Neuronal stem cell (in vitro differentiated cells): ENCODE data around the gene OMG.

Experiments used
- DNase-seq: peaks from one replicate; pipeline ENCODE4 v3.0.0-alpha.2; 2013; ENCODE audit warnings: low spot score
- H2AFZ ChIP-seq: one replicate; pipeline ENCODE4 v1.6.1; 2013; ENCODE audit warnings: mild to moderate bottlenecking, low read length, inconsistent platforms
- H2AK5ac ChIP-seq: 2 replicates; pipeline ENCODE4 v1.6.1; 2013; ENCODE audit warnings: low read depth, mild to moderate bottlenecking, inconsistent platforms, low read length, moderate library complexity, mixed read lengths
- H2BK120ac ChIP-seq: 2 replicates; pipeline ENCODE4 v1.6.1; 2013; ENCODE audit warnings: low read depth, mild to moderate bottlenecking, inconsistent platforms, low read length, moderate library complexity, mixed read lengths
- H2BK12ac ChIP-seq: one replicate; pipeline ENCODE4 v1.6.1; 2013; ENCODE audit warnings: low read length, inconsistent platforms
- H2BK15ac ChIP-seq: 2 replicates; pipeline ENCODE4 v1.6.1; 2013; ENCODE audit warnings: mild to moderate bottlenecking, low read length, inconsistent platforms, mixed read lengths
- H2BK5ac ChIP-seq: one replicate; pipeline ENCODE4 v1.6.1; 2013; ENCODE audit warnings: inconsistent platforms, mild to moderate bottlenecking, low read length, moderate library complexity
- H3K14ac ChIP-seq: one replicate; pipeline ENCODE4 v1.6.1; 2013; ENCODE audit warnings: low read length, inconsistent platforms
- H3K18ac ChIP-seq: 2 replicates; pipeline ENCODE4 v1.6.1; 2013; ENCODE audit warnings: low read length, inconsistent platforms
- H3K23ac ChIP-seq: 2 replicates; pipeline ENCODE4 v1.6.1; 2013; ENCODE audit warnings: low read depth, mild to moderate bottlenecking, mixed read lengths, low read length, inconsistent platforms; ENCODE audit not compliant: poor library complexity
- H3K27ac ChIP-seq: replicated peaks from 3 replicates; pipeline ENCODE4 v1.5.1; 2013; ENCODE audit warnings: low read length, inconsistent platforms
- H3K27me3 ChIP-seq, 3 experiments: 2 replicates each; pipeline ENCODE4 v1.6.1; 2013; ENCODE audit warnings: low read length in 3 of 3, mild to moderate bottlenecking in 2 of 3, inconsistent platforms in 1 of 3, low read depth in 1 of 3, mixed read lengths in 1 of 3, moderate library complexity in 1 of 3; ENCODE audit not compliant: control insufficient read depth in 3 of 3, insufficient read depth in 3 of 3
- H3K36me3 ChIP-seq, 2 donors: replicated peaks in 1 of 2; 2 replicates each; pipeline ENCODE4 v1.6.1; 2013; ENCODE audit warnings: low read length in 2 of 2; ENCODE audit not compliant: control insufficient read depth in 2 of 2, insufficient read depth in 2 of 2
- H3K4ac ChIP-seq: 2 replicates; pipeline ENCODE4 v1.6.1; 2013; ENCODE audit warnings: inconsistent platforms, mild to moderate bottlenecking, low read length, moderate library complexity
- H3K4me1 ChIP-seq, 2 donors: 1 replicate in 1 of 2; 2 replicates in 1 of 2; pipeline ENCODE4 v1.6.1; 2013; ENCODE audit warnings: low read length in 2 of 2, low read depth in 1 of 2; ENCODE audit not compliant: control insufficient read depth in 2 of 2, insufficient read depth in 1 of 2
- H3K4me2 ChIP-seq: one replicate; pipeline ENCODE4 v1.6.1; 2013; ENCODE audit warnings: mild to moderate bottlenecking, low read length, inconsistent platforms; ENCODE audit not compliant: insufficient read depth, poor library complexity, severe bottlenecking
- H3K4me3 ChIP-seq, 2 donors: 2 replicates each; pipeline ENCODE4 v1.5.1; 2013; ENCODE audit warnings: low read length in 2 of 2, mild to moderate bottlenecking in 2 of 2, inconsistent platforms in 1 of 2, moderate library complexity in 1 of 2
- H3K79me1 ChIP-seq: one replicate; pipeline ENCODE4 v1.6.1; 2013; ENCODE audit warnings: low read depth, mild to moderate bottlenecking, inconsistent platforms, low read length, moderate library complexity
- H3K9ac ChIP-seq: one replicate; pipeline ENCODE4 v1.6.1; 2013; ENCODE audit warnings: mild to moderate bottlenecking, low read depth, low read length, inconsistent platforms; ENCODE audit not compliant: poor library complexity
- H3K9me3 ChIP-seq, 2 donors: replicated peaks in 1 of 2; 2 replicates each; pipeline versions ENCODE3 to v1.6.1; 2013; ENCODE audit warnings: low read length in 2 of 2, mild to moderate bottlenecking in 2 of 2, inconsistent platforms in 1 of 2, low read depth in 1 of 2, mixed read lengths in 1 of 2, moderate library complexity in 1 of 2; ENCODE audit not compliant: control insufficient read depth in 2 of 2, insufficient read depth in 1 of 2
- H4K8ac ChIP-seq: one replicate; pipeline ENCODE4 v1.6.1; 2013; ENCODE audit warnings: low read depth, mild to moderate bottlenecking, inconsistent platforms, low read length, moderate library complexity
- H4K91ac ChIP-seq: one replicate; pipeline ENCODE4 v1.6.1; 2013; ENCODE audit warnings: low read length, low read depth, mild to moderate bottlenecking, inconsistent platforms; ENCODE audit not compliant: poor library complexity
- WGBS, 2 donors: extraction: QIAGEN DNeasy Blood & Tissue Kit; methylation state at CpG; one replicate each; pipeline ENCODE4 v1.1.7; 2013; ENCODE audit warnings: missing lambda C conversion rate in 2 of 2, mixed read lengths in 1 of 2; ENCODE audit not compliant: insufficient read length in 2 of 2, insufficient replicate concordance in 1 of 2; ENCODE audit errors: extremely low coverage in 2 of 2; 5-methylcytosine and 5-hydroxymethylcytosine counted together

OMG gene

GRCh38 chr17:31295489-31295871 is 1.6 kb downstream of the OMG start:
- Histone ChIP-seq H3K4me3 (no peak overlapping the region), H2BK15ac (no peak overlapping the region), H4K8ac (no peak overlapping the region), H3K9ac (no peak overlapping the region), H2AK5ac (no peak overlapping the region), H2BK12ac (no peak overlapping the region), H3K4me1 (peaks cover 0 to 2% of the 10 kb centered on the region in 2 donors), H2AFZ (no peak overlapping the region), H3K27me3 (no peaks in the 10 kb centered on the region), H2BK120ac (no peak overlapping the region), H3K14ac (no peak overlapping the region), H3K27ac (no peak overlapping the region), H3K4me2 (no peak overlapping the region), H3K36me3 (peaks cover 3 to 13% of the 10 kb centered on the region in 2 donors), H3K4ac (no peak overlapping the region), H4K91ac (no peak overlapping the region), H3K9me3 (no peaks in the 10 kb centered on the region), H3K23ac (no peak overlapping the region), H3K79me1 (no peaks in the 10 kb centered on the region), H3K18ac (no peak overlapping the region), H2BK5ac (no peak overlapping the region)
- no peak for DNase-seq
- no CpG with 5 or more reads among the region's 1 CpG for WGBS, 2 donors

- H3K9me3 ChIP-seq: no peaks in the 10 kb centered on the region
- H2BK120ac ChIP-seq: no peak overlapping the region
- H4K91ac ChIP-seq: no peak overlapping the region
- no peak overlapping the region for H3K23ac ChIP-seq
- H3K36me3 ChIP-seq: peaks cover 3 to 13% of the 10 kb centered on the region in 2 donors
- no peak overlapping the region for H4K8ac ChIP-seq
- H3K4me1 ChIP-seq: peaks cover 0 to 2% of the 10 kb centered on the region in 2 donors
- H3K27ac ChIP-seq: no peak overlapping the region
- no peak overlapping the region for H3K18ac ChIP-seq
- H2BK12ac ChIP-seq: no peak overlapping the region
- H3K9ac ChIP-seq: no peak overlapping the region
- no CpG with 5 or more reads among the region's 3 CpGs for WGBS, 2 donors
- no peak overlapping the region for H3K4me3 ChIP-seq
- H2AFZ ChIP-seq: no peak overlapping the region
- H3K14ac ChIP-seq: no peak overlapping the region
- no peaks in the 10 kb centered on the region for H3K27me3 ChIP-seq
- H3K4me2 ChIP-seq: no peak overlapping the region
- no peaks in the 10 kb centered on the region for H3K79me1 ChIP-seq
- H2BK5ac ChIP-seq: no peak overlapping the region
- no peak overlapping the region for H2AK5ac ChIP-seq
- no peak for DNase-seq
- no peak overlapping the region for H3K4ac ChIP-seq
- no peak overlapping the region for H2BK15ac ChIP-seq
Measured at GRCh38 chr17:31294820-31295488, 2.1 kb downstream of the OMG start.

- no peak overlapping the region for H2BK5ac ChIP-seq
- H2AK5ac ChIP-seq: no peak overlapping the region
- H3K4ac ChIP-seq: no peak overlapping the region
- no peak overlapping the region for H3K4me3 ChIP-seq
- peaks cover 0 to 2% of the 10 kb centered on the region in 2 donors for H3K4me1 ChIP-seq
- no peaks in the 10 kb centered on the region for H3K27me3 ChIP-seq
- H4K91ac ChIP-seq: no peak overlapping the region
- H3K27ac ChIP-seq: no peak overlapping the region
- H3K79me1 ChIP-seq: no peaks in the 10 kb centered on the region
- no peak overlapping the region for H2BK15ac ChIP-seq
- no peak overlapping the region for H3K23ac ChIP-seq
- H3K18ac ChIP-seq: no peak overlapping the region
- no peak overlapping the region for H3K9ac ChIP-seq
- no peak overlapping the region for H3K4me2 ChIP-seq
- no peaks in the 10 kb centered on the region for H3K9me3 ChIP-seq
- no peak for DNase-seq
- H2BK120ac ChIP-seq: no peak overlapping the region
- H3K14ac ChIP-seq: no peak overlapping the region
- WGBS, 2 donors: 100% methylated on average over 1 of the region's 3 CpGs; no CpG with 5 or more reads in 1 of the 2 donors
- H2BK12ac ChIP-seq: no peak overlapping the region
- no peak overlapping the region for H4K8ac ChIP-seq
- peaks cover 3 to 13% of the 10 kb centered on the region in 2 donors for H3K36me3 ChIP-seq
- H2AFZ ChIP-seq: no peak overlapping the region
Measured at GRCh38 chr17:31294231-31294630, 2.8 kb downstream of the OMG start.

DNA sequence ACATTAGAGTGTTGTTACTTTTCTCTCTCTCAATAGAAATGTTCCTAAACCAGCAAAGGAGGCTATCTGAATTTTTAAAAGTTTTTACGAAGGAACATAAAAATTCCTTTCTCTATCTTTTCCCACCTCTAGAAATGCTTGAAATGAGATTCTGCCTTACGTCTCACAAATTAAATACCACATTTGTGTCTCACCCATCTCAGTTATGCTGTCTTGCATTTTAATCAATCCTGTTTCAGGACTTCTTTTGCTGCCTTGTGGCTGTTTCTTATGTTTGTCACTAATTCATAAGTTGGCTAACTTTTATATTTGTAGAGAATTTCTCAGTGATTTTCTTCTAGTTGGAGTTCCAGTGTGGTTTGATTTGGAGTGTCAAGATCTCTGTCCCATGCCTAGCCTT is 3.5 kb downstream of the OMG start:
- no peaks in the 10 kb centered on the region for H3K9me3 ChIP-seq
- WGBS, 2 donors: no CpG with 5 or more reads among the region's 2 CpGs
- no peak overlapping the region for H3K27ac ChIP-seq
- no peaks in the 10 kb centered on the region for H3K79me1 ChIP-seq
- no peak overlapping the region for H3K18ac ChIP-seq
- H4K91ac ChIP-seq: no peak overlapping the region
- no peak overlapping the region for H3K4me3 ChIP-seq
- H3K4ac ChIP-seq: no peak overlapping the region
- H3K4me1 ChIP-seq: peaks cover 0 to 2% of the 10 kb centered on the region in 2 donors
- no peak overlapping the region for H2AK5ac ChIP-seq
- peaks cover 3 to 13% of the 10 kb centered on the region in 2 donors for H3K36me3 ChIP-seq
- H2BK5ac ChIP-seq: no peak overlapping the region
- no peak overlapping the region for H3K4me2 ChIP-seq
- no peak overlapping the region for H3K23ac ChIP-seq
- H2AFZ ChIP-seq: no peak overlapping the region
- no peak overlapping the region for H2BK15ac ChIP-seq
- no peak overlapping the region for H2BK120ac ChIP-seq
- H3K27me3 ChIP-seq: no peaks in the 10 kb centered on the region
- no peak overlapping the region for H3K14ac ChIP-seq
- DNase-seq: no peak
- no peak overlapping the region for H4K8ac ChIP-seq
- H3K9ac ChIP-seq: no peak overlapping the region
- H2BK12ac ChIP-seq: no peak overlapping the region
